ENCODE data around the gene PWP1. TPM values are rescaled to one million over a fixed set of nuclear protein-coding genes. Genes with fewer than 3 reads are reported as not detected.
"Not testable (repeated sequence)": the region's sequence is repeated elsewhere in the genome, so short reads cannot be mapped to it uniquely, and the experiment has no call there.

Gene PWP1
- total and polyA plus RNA-seq, 8 donors, result 10.5 to 21.8 (median 14.8) TPM

- TF ChIP-seq CTCF (IDR thresholded peaks at IDR 0.05), result no peak
- Histone ChIP-seq H3K9me3 (no peaks in the 10 kb centered on the region), H3K36me3 (no peaks in the 10 kb centered on the region), H3K4me3 (no peak overlapping the region), H3K4me1 (peaks cover 0 to 8% (median 0%) of the 10 kb centered on the region in 3 donors), H3K27ac (no peak overlapping the region), H3K27me3 (no peaks in the 10 kb centered on the region)
- DNase-seq, result peak in 1 of 6 donors; percentile 47
- intact Hi-C loops (cut with DNase I), result loop anchor here in 2 of 3 donors (10.0 kb wide), 1 partner anchor 73 kb away; no protein-coding TSS in a partner anchor
- 61 to 70% methylated on average over 18 to 19 of the region's 19 CpGs for WGBS, 2 donors
- FAIRE-seq, result no peak
- no peak for ATAC-seq
Measured at GRCh38 chr12:107681836-107682820, 3.5 kb upstream of the PWP1 start.

- ATAC-seq, result no peak
- no peaks in the 10 kb centered on the region for H3K27me3 ChIP-seq
- no peak overlapping the region for H3K27ac ChIP-seq
- DNase-seq, result no peak
- H3K4me1 ChIP-seq, result peaks cover 0 to 8% (median 0%) of the 10 kb centered on the region in 3 donors
- FAIRE-seq, result no peak
- H3K9me3 ChIP-seq, result no peaks in the 10 kb centered on the region
- intact Hi-C loops (cut with DNase I), result loop anchor here in 2 of 3 donors (10.0 kb wide), 1 partner anchor 71 kb away; no protein-coding TSS in a partner anchor
- H3K36me3 ChIP-seq, result peaks cover 0 to 8% (median 2%) of the 10 kb centered on the region in 3 donors
- peak overlapping the region in 2 of 4 donors; percentile 80 to 87 for H3K4me3 ChIP-seq
- 63 to 73% methylated on average over 3 of the region's 3 CpGs for WGBS, 2 donors
- TF ChIP-seq CTCF (IDR thresholded peaks at IDR 0.05), result no peak
Measured at GRCh38 chr12:107684029-107684795, 1.4 kb upstream of the PWP1 start.

- H3K4me1 ChIP-seq, result peaks cover 0 to 8% (median 0%) of the 10 kb centered on the region in 3 donors
- peaks cover 0 to 15% (median 2%) of the 10 kb centered on the region in 3 donors for H3K36me3 ChIP-seq
- FAIRE-seq (no peak), DNase-seq (peak in 2 of 6 donors; percentile 8 to 21), ATAC-seq (peak; percentile 27 to 57 (median 42))
- 3 to 4% methylated on average over 9 of the region's 9 CpGs for WGBS, 2 donors
- intact Hi-C loops (cut with DNase I), result loop anchor here in 2 of 3 donors (10.0 kb wide), 1 partner anchor 70 kb away; no protein-coding TSS in a partner anchor
- H3K4me3 ChIP-seq, result peak overlapping the region; percentile 80 to 95 (median 91)
- H3K27me3 ChIP-seq, result no peaks in the 10 kb centered on the region
- TF ChIP-seq CTCF (IDR thresholded peaks at IDR 0.05), result no peak
- no peaks in the 10 kb centered on the region for H3K9me3 ChIP-seq
- peak overlapping the region in 3 of 4 donors; percentile 64 to 77 (median 76) for H3K27ac ChIP-seq
Measured at GRCh38 chr12:107684990-107685359, 624 bp upstream of the PWP1 start.

GRCh38 chr12:107695772-107696171, 10.2 kb downstream of the PWP1 start:
- intact Hi-C loops (cut with DNase I); DNase-seq; H3K9me3 ChIP-seq; H3K27ac ChIP-seq; H3K27me3 ChIP-seq; H3K4me1 ChIP-seq; H3K4me3 ChIP-seq; ATAC-seq; FAIRE-seq: not testable (repeated sequence)
- H3K36me3 ChIP-seq, result peaks cover 21 to 82% (median 46%) of the 10 kb centered on the region in 3 donors
- WGBS, 2 donors, result 76 to 96% methylated on average over 2 of the region's 2 CpGs

- H3K9me3 ChIP-seq, result no peaks in the 10 kb centered on the region
- H3K36me3 ChIP-seq, result peaks cover 11 to 53% (median 33%) of the 10 kb centered on the region in 3 donors
- intact Hi-C loops (cut with DNase I), result no loop called here
- WGBS, 2 donors, result 93 to 100% methylated on average over 4 of the region's 4 CpGs
- no peak for TF ChIP-seq CTCF (IDR thresholded peaks at IDR 0.05)
- no peak for ATAC-seq
- H3K4me1 ChIP-seq, result no peaks in the 10 kb centered on the region
- no peak overlapping the region for H3K4me3 ChIP-seq
- no peak overlapping the region for H3K27ac ChIP-seq
- no peaks in the 10 kb centered on the region for H3K27me3 ChIP-seq
- FAIRE-seq, result no peak
- no peak for DNase-seq
Measured at GRCh38 chr12:107702106-107702505, 16.5 kb downstream of the PWP1 start.

Data from pancreas (tissue), 10 donors.